ENCODE results near the gene OR52I1. TPM values are rescaled to one million over a fixed set of nuclear protein-coding genes. Genes with fewer than 3 reads are reported as not detected.

Gene OR52I1
- total RNA-seq, 1 donor from 2014 or later, result 0.07 TPM

- intact Hi-C loops (cut with micrococcal nuclease), result no loop called here
Observed at GRCh38 chr11:4610258-4610935, 16.6 kb downstream of the OR52I1 start.

GRCh38 chr11:4611986-4612385, 18.1 kb downstream of the OR52I1 start:
- intact Hi-C loops (cut with micrococcal nuclease), result no loop called here

- intact Hi-C loops (cut with micrococcal nuclease), result no loop called here
Observed at GRCh38 chr11:4615856-4616444, 22.1 kb downstream of the OR52I1 start.

- intact Hi-C loops (cut with micrococcal nuclease), result no loop called here
Observed at GRCh38 chr11:4619514-4619913, 25.7 kb downstream of the OR52I1 start.

- intact Hi-C loops (cut with micrococcal nuclease), result loop anchor here (1.0 kb wide), 3 partner anchors 378 to 754 kb away; no protein-coding TSS in a partner anchor
Observed at GRCh38 chr11:4626207-4627099, 32.6 kb downstream of the OR52I1 start.

- intact Hi-C loops (cut with micrococcal nuclease), result loop anchor here (2.0 to 10.0 kb wide), 2 partner anchors 27 to 489 kb away; partner anchors contain the start of gene TRIM68
Observed at GRCh38 chr11:4636136-4636535, 42.3 kb downstream of the OR52I1 start.

GRCh38 chr11:4636962-4637661, 43.3 kb downstream of the OR52I1 start, which contains the start of gene OR51D1:
TSS of gene OR51D1 (plus strand) at chr11:4637477. CDS start at chr11:4639791, 2,314 bp downstream.
- intact Hi-C loops (cut with micrococcal nuclease), result loop anchor here (1.0 to 10.0 kb wide), 4 partner anchors 28 to 1171 kb away; partner anchors contain the start of genes OR52N2 and TRIM68

- intact Hi-C loops (cut with micrococcal nuclease), result loop anchor here (1.0 to 10.0 kb wide), 4 partner anchors 29 to 1171 kb away; partner anchors contain the start of genes OR52N2 and TRIM68
Observed at GRCh38 chr11:4637662-4638047, 43.8 kb downstream of the OR52I1 start.

GRCh38 chr11:4639931-4640330, 46.1 kb downstream of the OR52I1 start:
- intact Hi-C loops (cut with micrococcal nuclease), result loop anchor here (10.0 kb wide), 1 partner anchor 485 kb away; no protein-coding TSS in a partner anchor

- intact Hi-C loops (cut with micrococcal nuclease), result no loop called here
Observed at GRCh38 chr11:4641501-4641900, 47.7 kb downstream of the OR52I1 start.

- intact Hi-C loops (cut with micrococcal nuclease), result no loop called here
Observed at GRCh38 chr11:4642043-4642442, 48.2 kb downstream of the OR52I1 start.

- intact Hi-C loops (cut with micrococcal nuclease), result no loop called here
Observed at GRCh38 chr11:4643076-4643475, 49.2 kb downstream of the OR52I1 start.

GRCh38 chr11:4643682-4644081, 49.8 kb downstream of the OR52I1 start, which contains the start of gene OR51E1:
TSS of gene OR51E1 (plus strand) at chr11:4643982. CDS start at chr11:4652527, 8,545 bp downstream.
- intact Hi-C loops (cut with micrococcal nuclease), result no loop called here

GRCh38 chr11:4644233-4644632, 50.4 kb downstream of the OR52I1 start:
- intact Hi-C loops (cut with micrococcal nuclease), result no loop called here

Other genes with a start within 250 kb of the OR52I1 start
- not detected in 2 replicates for gene OR52B4, start 225.7 kb upstream of the OR52I1 start, total RNA-seq
- 73.3 and 77.1 TPM in 2 replicates for gene TRIM21, start 200.3 kb upstream of the OR52I1 start, total RNA-seq
- gene OR52K2, start 144.7 kb upstream of the OR52I1 start, total RNA-seq, result not detected in 2 replicates
- gene OR52K1, start 111.4 kb upstream of the OR52I1 start, total RNA-seq, result 0.05 TPM in 1 of 2 replicates, not detected in the other
- not detected in 2 replicates for gene OR52M1, start 48.8 kb upstream of the OR52I1 start, total RNA-seq
- gene OR52I2, start 12.3 kb upstream of the OR52I1 start, total RNA-seq, result not detected in 2 replicates
- gene TRIM68, start 14.2 kb downstream of the OR52I1 start, total RNA-seq, result 11.0 and 11.8 TPM in 2 replicates
- not detected in 2 replicates for gene OR51D1, start 43.4 kb downstream of the OR52I1 start, total RNA-seq
- gene OR51E1, start 49.9 kb downstream of the OR52I1 start, total RNA-seq, result not detected in 2 replicates
- not detected in 2 replicates for gene OR51E2, start 103.8 kb downstream of the OR52I1 start, total RNA-seq
- gene MMP26, start 110.7 kb downstream of the OR52I1 start, total RNA-seq, result not detected in 2 replicates
- not detected in 2 replicates for gene OR51F1, start 175.9 kb downstream of the OR52I1 start, total RNA-seq
- not detected in 2 replicates for gene OR52R1, start 210.3 kb downstream of the OR52I1 start, total RNA-seq
- not detected in 2 replicates for gene OR51F2, start 227.3 kb downstream of the OR52I1 start, total RNA-seq

Data from T-helper 1 cell treated with Interleukin-12 subunit alpha and Interleukin-12 subunit beta and Interleukin-4 antibody, amounts not matched to agents 30 ng/mL and 1 ng/mL, for 36 hours (primary cell).